Activated B cell treated with CpG ODN at 0.5 μM for 24 hours (primary cell): ENCODE data around the gene TOR1B. TPM values are rescaled to one million over a fixed set of nuclear protein-coding genes. Genes with fewer than 3 reads are reported as not detected.

Source experiments
- ATAC-seq: fragments of 200-7000 bp; cut with Tn5 transposase; one replicate; pipeline ENCODE4 v1.10.0; 2021; ENCODE audit warnings: low read depth, mild to moderate bottlenecking, moderate library complexity
- CTCF ChIA-PET: fragments of 350-600 bp; sonication (Branson Sonifier 250); formaldehyde crosslinking; loops from one replicate; lab custom pipeline; 2021; ENCODE audit warnings: antibody characterized with exemption; lab: Charles Lee
- POLR2A ChIA-PET: fragments of 350-600 bp; sonication (Branson Sonifier 250); formaldehyde crosslinking; loops from one replicate; lab custom pipeline; 2021; ENCODE audit warnings: antibody characterized with exemption; lab: Charles Lee
- DNase-seq: peaks from one replicate; pipeline ENCODE4 v3.0.0; 2022
- H3K27ac Mint-ChIP-seq: one replicate; pipeline ENCODE4 v1.8.0; 2020; ENCODE audit warnings: mixed read lengths
- H3K27me3 Mint-ChIP-seq: one replicate; pipeline ENCODE4 v1.8.0; 2021; ENCODE audit warnings: mixed read lengths
- H3K36me3 Mint-ChIP-seq: one replicate; pipeline ENCODE4 v1.8.0; 2021; ENCODE audit warnings: low read depth, mixed read lengths
- H3K4me1 Mint-ChIP-seq: one replicate; pipeline ENCODE4 v1.8.0; 2021; ENCODE audit warnings: mixed read lengths
- H3K4me3 Mint-ChIP-seq: one replicate; pipeline ENCODE4 v1.8.0; 2020; ENCODE audit warnings: mild to moderate bottlenecking, mixed read lengths
- H3K9me3 Mint-ChIP-seq: one replicate; pipeline ENCODE4 v1.8.0; 2020; ENCODE audit warnings: mixed read lengths
- intact Hi-C: fragments of 100-400 bp; cut with micrococcal nuclease; formaldehyde crosslinking; loops from one replicate; pipeline ENCODE4 v1.15.1; 2024
- total RNA-seq: library from RNA; stranded (reverse); gene quantifications from 2 replicates; pipeline ENCODE4 v1.2.3, GENCODE V29; 2022
- TF ChIP-seq, protein P1 (sequence below): fragments of 200-600 bp; IDR thresholded peaks from one replicate; pipeline ENCODE4 v1.8.0; 2022; ENCODE audit warnings: antibody characterized with exemption, mild to moderate bottlenecking

The TOR1B gene
- total RNA-seq, 1 donor from 2014 or later, result 15.3 TPM

DNA sequence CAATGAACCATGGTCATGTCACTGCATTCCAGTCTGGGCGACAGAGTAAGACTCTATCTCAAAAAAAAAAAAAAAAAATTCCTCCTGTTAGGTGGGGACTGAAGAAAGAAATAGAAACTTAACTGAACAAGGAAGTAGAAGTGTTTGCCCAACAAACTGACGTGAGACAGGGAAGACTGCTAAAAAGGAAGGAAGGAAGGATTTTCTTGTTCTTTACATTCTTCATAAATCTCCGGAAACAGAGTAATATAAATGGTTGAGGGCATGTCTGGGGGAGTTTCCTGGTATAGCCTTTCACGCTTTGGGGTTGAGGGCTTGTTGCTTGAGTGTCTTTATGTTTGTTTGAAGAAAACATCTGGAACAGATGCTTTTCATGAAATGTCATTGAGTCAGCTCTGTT lies 3.1 kb downstream of the TOR1B start:
- CTCF ChIA-PET, result no interaction called here
- DNase-seq, result no peak
- Mint-ChIP-seq H3K9me3 (no peaks in the 10 kb centered on the region), H3K27me3 (no peaks in the 10 kb centered on the region), H3K36me3 (peaks cover 55% of the 10 kb centered on the region), H3K4me1 (peaks cover 26% of the 10 kb centered on the region), H3K4me3 (peak overlapping the region; percentile 19), H3K27ac (no peak overlapping the region)
- POLR2A ChIA-PET, result no interaction called here
- TF ChIP-seq, protein P1, sequence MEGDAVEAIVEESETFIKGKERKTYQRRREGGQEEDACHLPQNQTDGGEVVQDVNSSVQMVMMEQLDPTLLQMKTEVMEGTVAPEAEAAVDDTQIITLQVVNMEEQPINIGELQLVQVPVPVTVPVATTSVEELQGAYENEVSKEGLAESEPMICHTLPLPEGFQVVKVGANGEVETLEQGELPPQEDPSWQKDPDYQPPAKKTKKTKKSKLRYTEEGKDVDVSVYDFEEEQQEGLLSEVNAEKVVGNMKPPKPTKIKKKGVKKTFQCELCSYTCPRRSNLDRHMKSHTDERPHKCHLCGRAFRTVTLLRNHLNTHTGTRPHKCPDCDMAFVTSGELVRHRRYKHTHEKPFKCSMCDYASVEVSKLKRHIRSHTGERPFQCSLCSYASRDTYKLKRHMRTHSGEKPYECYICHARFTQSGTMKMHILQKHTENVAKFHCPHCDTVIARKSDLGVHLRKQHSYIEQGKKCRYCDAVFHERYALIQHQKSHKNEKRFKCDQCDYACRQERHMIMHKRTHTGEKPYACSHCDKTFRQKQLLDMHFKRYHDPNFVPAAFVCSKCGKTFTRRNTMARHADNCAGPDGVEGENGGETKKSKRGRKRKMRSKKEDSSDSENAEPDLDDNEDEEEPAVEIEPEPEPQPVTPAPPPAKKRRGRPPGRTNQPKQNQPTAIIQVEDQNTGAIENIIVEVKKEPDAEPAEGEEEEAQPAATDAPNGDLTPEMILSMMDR, result no peak
- no peak for ATAC-seq
- intact Hi-C loops, result no loop called here

DNA sequence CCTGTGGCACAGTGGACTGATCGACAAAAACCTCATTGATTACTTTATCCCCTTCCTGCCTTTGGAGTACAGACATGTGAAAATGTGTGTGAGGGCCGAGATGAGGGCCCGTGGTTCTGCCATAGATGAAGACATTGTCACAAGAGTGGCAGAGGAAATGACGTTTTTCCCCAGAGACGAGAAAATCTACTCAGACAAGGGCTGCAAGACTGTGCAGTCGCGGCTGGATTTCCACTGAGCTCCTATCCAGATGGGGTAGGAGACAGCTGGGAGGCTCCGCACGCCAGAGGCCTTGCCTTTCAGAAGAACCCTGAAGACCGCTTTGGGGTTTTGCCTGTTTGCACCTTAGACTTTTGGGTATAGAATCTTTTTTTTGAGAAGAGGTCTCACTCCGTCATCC lies 6.4 kb downstream of the TOR1B start:
- no peak overlapping the region for H3K4me3 Mint-ChIP-seq

GRCh38 chr9:129810116-129810515 lies 7.1 kb downstream of the TOR1B start:
- H3K27ac Mint-ChIP-seq, result no peak overlapping the region
- intact Hi-C loops, result no loop called here
- POLR2A ChIA-PET, result no interaction called here

More for the DNA sequence above, 6.4 kb downstream of the TOR1B start:
- CTCF ChIA-PET, result no interaction called here
- Mint-ChIP-seq H3K27ac (no peak overlapping the region), H3K9me3 (no peaks in the 10 kb centered on the region), H3K27me3 (no peaks in the 10 kb centered on the region), H3K4me1 (peaks cover 18% of the 10 kb centered on the region), H3K36me3 (peaks cover 75% of the 10 kb centered on the region)
- TF ChIP-seq, protein P1, result no peak
- DNase-seq (no peak), ATAC-seq (no peak)
- intact Hi-C loops, result no loop called here
- POLR2A ChIA-PET, result no interaction called here

DNA sequence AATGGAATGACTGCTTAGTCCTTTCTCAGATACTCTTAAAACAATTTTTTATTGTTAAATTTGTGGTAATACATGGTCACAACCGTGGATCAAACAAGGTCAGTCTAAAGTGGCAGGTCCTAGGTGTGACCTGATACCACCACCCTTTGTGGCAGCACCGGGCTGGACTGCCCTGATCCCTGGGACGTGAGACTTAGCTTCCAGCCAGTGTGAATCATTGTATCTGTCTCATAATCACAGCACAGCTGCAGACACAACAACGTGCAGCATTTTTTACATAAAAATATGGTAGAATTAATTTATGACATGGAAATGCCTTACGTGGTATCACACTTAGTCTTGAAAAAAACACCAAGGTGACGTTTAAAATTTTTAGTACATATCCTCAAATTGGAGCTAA lies 7.8 kb downstream of the TOR1B start:
- CTCF ChIA-PET, result no interaction called here
- ATAC-seq, result no peak
- H3K4me1 Mint-ChIP-seq, result peaks cover 15% of the 10 kb centered on the region
- no peak overlapping the region for H3K27ac Mint-ChIP-seq
- TF ChIP-seq, protein P1, result no peak
- POLR2A ChIA-PET, result no interaction called here
- intact Hi-C loops, result no loop called here
- no peaks in the 10 kb centered on the region for H3K27me3 Mint-ChIP-seq
- H3K9me3 Mint-ChIP-seq, result no peaks in the 10 kb centered on the region
- H3K4me3 Mint-ChIP-seq, result no peak overlapping the region
- no peak for DNase-seq
- peaks cover 82% of the 10 kb centered on the region for H3K36me3 Mint-ChIP-seq

More at GRCh38 chr9:129810116-129810515, 7.1 kb downstream of the TOR1B start:
- no peak for ATAC-seq
- CTCF ChIA-PET, result no interaction called here
- Mint-ChIP-seq H3K4me3 (no peak overlapping the region), H3K9me3 (no peaks in the 10 kb centered on the region), H3K4me1 (peaks cover 18% of the 10 kb centered on the region), H3K36me3 (peaks cover 80% of the 10 kb centered on the region), H3K27me3 (no peaks in the 10 kb centered on the region)
- no peak for DNase-seq
- TF ChIP-seq, protein P1, result no peak

DNA sequence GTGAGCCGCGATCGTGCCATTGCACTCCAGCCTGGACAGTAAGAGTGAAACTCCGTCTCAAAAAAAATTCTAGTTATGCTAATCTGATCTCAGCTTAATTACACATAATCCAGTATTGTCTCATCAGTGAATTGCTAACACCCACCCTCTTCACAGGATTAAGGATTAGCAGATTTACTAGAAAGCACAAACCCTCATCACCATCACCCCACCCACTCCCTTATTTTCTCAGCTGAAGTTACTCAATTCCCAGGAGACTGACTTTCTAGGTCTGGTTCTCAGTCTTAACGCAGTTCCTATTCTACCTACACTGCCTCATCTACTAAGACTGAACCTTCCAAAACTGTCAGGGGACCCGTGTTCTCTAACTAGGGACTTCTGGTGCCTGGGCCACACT lies 9.0 kb downstream of the TOR1B start:
- ChIA-PET CTCF (no interaction called here), POLR2A (no interaction called here)
- Mint-ChIP-seq H3K4me3 (no peak overlapping the region), H3K9me3 (no peaks in the 10 kb centered on the region), H3K36me3 (peaks cover 83% of the 10 kb centered on the region), H3K27ac (peak overlapping the region; percentile 10), H3K27me3 (no peaks in the 10 kb centered on the region), H3K4me1 (peaks cover 8% of the 10 kb centered on the region)
- ATAC-seq (peak; percentile 61), DNase-seq (no peak)
- intact Hi-C loops, result no loop called here
- TF ChIP-seq, protein P1, result no peak
